ENCODE data around the gene LCE1D.

Gene LCE1D

GRCh38 chr1:152796421-152796820 is at the start of gene LCE1D:
Gene LCE1D, plus strand, starts transcription at chr1:152796721. Its CDS starts 1,074 bp downstream, at chr1:152797795.
- FAIRE-seq, result no peak

- FAIRE-seq, result no peak
Observed at GRCh38 chr1:152747831-152748230, 48.7 kb upstream of the LCE1D start.

- no peak for FAIRE-seq
Observed at GRCh38 chr1:152752225-152752624, 44.3 kb upstream of the LCE1D start.

- FAIRE-seq, result no peak
Observed at GRCh38 chr1:152753586-152753985, 42.9 kb upstream of the LCE1D start.

- no peak for FAIRE-seq
Observed at GRCh38 chr1:152756872-152757271, 39.6 kb upstream of the LCE1D start.

- no peak for FAIRE-seq
Observed at GRCh38 chr1:152757747-152758146, 38.8 kb upstream of the LCE1D start, which contains the start of gene KPRP. Gene KPRP, plus strand, starts transcription at chr1:152758025. Its CDS starts 1,564 bp downstream, at chr1:152759589.

GRCh38 chr1:152758636-152759035 is 37.9 kb upstream of the LCE1D start:
- FAIRE-seq, result no peak

- FAIRE-seq, result no peak
Observed at GRCh38 chr1:152759453-152760173, 36.9 kb upstream of the LCE1D start.

- FAIRE-seq, result no peak
Observed at GRCh38 chr1:152760551-152761190, 35.9 kb upstream of the LCE1D start.

GRCh38 chr1:152761609-152762213 is 34.8 kb upstream of the LCE1D start:
- FAIRE-seq, result no peak

GRCh38 chr1:152768847-152769533 is 27.5 kb upstream of the LCE1D start:
- FAIRE-seq, result no peak

GRCh38 chr1:152770411-152770810 is 26.1 kb upstream of the LCE1D start:
- FAIRE-seq, result no peak

GRCh38 chr1:152774875-152775274 is 21.6 kb upstream of the LCE1D start, which contains the start of gene LCE1F:
Gene LCE1F, plus strand, starts transcription at chr1:152775140. Its CDS starts 1,232 bp downstream, at chr1:152776372.
- no peak for FAIRE-seq

GRCh38 chr1:152776361-152776760 is 20.2 kb upstream of the LCE1D start:
- no peak for FAIRE-seq

GRCh38 chr1:152777510-152778137 is 18.9 kb upstream of the LCE1D start:
- FAIRE-seq, result no peak

- no peak for FAIRE-seq
Observed at GRCh38 chr1:152783095-152783494, 13.4 kb upstream of the LCE1D start.

GRCh38 chr1:152786077-152786476 is 10.4 kb upstream of the LCE1D start, which contains the start of gene LCE1E:
Gene LCE1E, plus strand, starts transcription at chr1:152786257. Its CDS starts 1,043 bp downstream, at chr1:152787300.
- no peak for FAIRE-seq

GRCh38 chr1:152795686-152796085 is 835 bp upstream of the LCE1D start:
- no peak for FAIRE-seq

- no peak for FAIRE-seq
Observed at GRCh38 chr1:152801333-152801732, 4.8 kb downstream of the LCE1D start.

- FAIRE-seq, result no peak
Observed at GRCh38 chr1:152806576-152806975, 10.1 kb downstream of the LCE1D start, which contains the start of gene LCE1C. Gene LCE1C, minus strand, starts transcription at chr1:152806651. Its CDS starts 1,173 bp downstream, at chr1:152805478.

- FAIRE-seq, result no peak
Observed at GRCh38 chr1:152811050-152811449, 14.5 kb downstream of the LCE1D start.

- FAIRE-seq, result no peak
Observed at GRCh38 chr1:152811671-152812070, 15.2 kb downstream of the LCE1D start, which contains the start of gene LCE1B. Gene LCE1B, plus strand, starts transcription at chr1:152811971. Its CDS starts 476 bp downstream, at chr1:152812447.
